Esophagus muscularis mucosa (tissue), 4 donors: ENCODE measurements around the gene ARHGAP15. TPM values are rescaled to one million over a fixed set of nuclear protein-coding genes. Genes with fewer than 3 reads are reported as not detected.

Source experiments
- DNase-seq: peaks from one replicate; pipeline ENCODE4 v3.0.0-alpha.2; 2017; ENCODE audit errors: extremely low spot score
- H3K27ac ChIP-seq, 4 donors: fragments of 200-600 bp; sonication (generic); replicated peaks in 1 of 4; 1 replicate in 3 of 4; 2 replicates in 1 of 4; pipeline ENCODE4 v1.5.1; 2016 to 2019; ENCODE audit warnings: mild to moderate bottlenecking in 1 of 4
- H3K27me3 ChIP-seq, 4 donors: fragments of 200-600 bp; sonication (generic); one replicate each; pipeline versions ENCODE4 v1.5.1 to v1.6.0; 2016 to 2019
- H3K36me3 ChIP-seq, 4 donors: fragments of 200-600 bp; sonication (generic); one replicate each; pipeline ENCODE4 v1.5.1; 2016 to 2019
- H3K4me1 ChIP-seq, 4 donors: fragments of 200-600 bp; sonication (generic); one replicate each; pipeline ENCODE4 v1.5.1; 2016 to 2019
- H3K4me3 ChIP-seq, 4 donors: fragments of 200-600 bp; sonication (generic); 1 replicate in 2 of 4; 2 replicates in 2 of 4; pipeline ENCODE4 v1.5.1; 2016 to 2019; ENCODE audit warnings: mild to moderate bottlenecking in 4 of 4, moderate library complexity in 1 of 4
- H3K9me3 ChIP-seq, 4 donors: fragments of 200-600 bp; sonication (generic); 1 replicate in 3 of 4; 2 replicates in 1 of 4; pipeline ENCODE4 v1.5.1; 2016 to 2019
- EP300 ChIP-seq: sonication (generic); formaldehyde crosslinking; IDR thresholded peaks from one replicate; pipeline ENCODE4 v1.6.1; 2017; ENCODE audit warnings: antibody characterized with exemption
- POLR2A ChIP-seq: fragments of 450-650 bp; IDR thresholded peaks from one replicate; pipeline ENCODE4 v1.6.1; 2017; ENCODE audit warnings: antibody characterized with exemption, moderate library complexity, mild to moderate bottlenecking, low read depth
- POLR2AphosphoS5 ChIP-seq, 2 donors: sonication (generic); formaldehyde crosslinking; IDR thresholded peaks; one replicate each; pipeline ENCODE4 v1.6.1; 2017; ENCODE audit warnings: antibody characterized with exemption in 2 of 2
- WGBS: methylation state at CpG from one replicate; pipeline ENCODE4 v1.1.5; 2018; 5-methylcytosine and 5-hydroxymethylcytosine counted together
- intact Hi-C: fragments of 100-400 bp; cut with DNase I; formaldehyde crosslinking; loops from one replicate; pipeline ENCODE4 v1.15.1; 2023
- total RNA-seq, 4 donors: library from RNA; depleted of rRNA; stranded (reverse); fragments of >200 nt; gene quantifications; one replicate each; pipeline versions ENCODE4 v1.1.0 to v1.2.1, GENCODE V29; 2016
- TF ChIP-seq, protein P1 (sequence below), 3 experiments: fragments of 200-600 bp in 2 of 3; fragments of 450-650 bp in 1 of 3; sonication (generic) in 2 of 3; IDR thresholded peaks; one replicate each; pipeline ENCODE4 v1.5.1; 2017 to 2019; ENCODE audit warnings: antibody characterized with exemption in 3 of 3, mild to moderate bottlenecking in 2 of 3, moderate library complexity in 1 of 3

The ARHGAP15 gene
- total RNA-seq, 4 donors from 2014 or later = 5.4 to 13.3 (median 7.1) TPM

DNA sequence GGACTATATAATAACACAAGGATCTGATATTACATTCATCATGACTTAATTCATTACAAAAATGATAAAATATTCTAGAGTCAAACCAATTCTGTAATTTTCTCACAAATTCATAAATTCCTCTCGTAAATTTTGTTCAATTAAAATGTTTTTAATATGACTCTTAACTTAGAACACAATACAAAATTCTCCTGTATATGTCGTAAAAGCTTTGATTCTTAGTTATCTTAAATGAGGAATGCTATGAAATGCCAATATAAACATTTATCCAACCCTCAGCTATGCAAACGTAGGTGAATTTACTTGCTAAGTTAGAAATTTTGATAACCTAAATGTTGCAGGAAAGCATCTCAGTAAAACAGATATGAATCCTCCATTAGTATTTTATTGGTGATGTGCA lies 28.9 kb downstream of the ARHGAP15 start:
- Histone ChIP-seq H3K27ac (no peak overlapping the region), H3K4me1 (peaks cover 0 to 6% (median 2%) of the 10 kb centered on the region in 4 donors), H3K9me3 (no peaks in the 10 kb centered on the region), H3K27me3 (peaks cover 0 to 8% (median 0%) of the 10 kb centered on the region in 4 donors), H3K36me3 (no peaks in the 10 kb centered on the region), H3K4me3 (no peak overlapping the region)
- no peak for TF ChIP-seq POLR2A
- no peak for TF ChIP-seq EP300
- TF ChIP-seq POLR2AphosphoS5 (IDR thresholded peaks at IDR 0.05) = no peak
- TF ChIP-seq, protein P1, sequence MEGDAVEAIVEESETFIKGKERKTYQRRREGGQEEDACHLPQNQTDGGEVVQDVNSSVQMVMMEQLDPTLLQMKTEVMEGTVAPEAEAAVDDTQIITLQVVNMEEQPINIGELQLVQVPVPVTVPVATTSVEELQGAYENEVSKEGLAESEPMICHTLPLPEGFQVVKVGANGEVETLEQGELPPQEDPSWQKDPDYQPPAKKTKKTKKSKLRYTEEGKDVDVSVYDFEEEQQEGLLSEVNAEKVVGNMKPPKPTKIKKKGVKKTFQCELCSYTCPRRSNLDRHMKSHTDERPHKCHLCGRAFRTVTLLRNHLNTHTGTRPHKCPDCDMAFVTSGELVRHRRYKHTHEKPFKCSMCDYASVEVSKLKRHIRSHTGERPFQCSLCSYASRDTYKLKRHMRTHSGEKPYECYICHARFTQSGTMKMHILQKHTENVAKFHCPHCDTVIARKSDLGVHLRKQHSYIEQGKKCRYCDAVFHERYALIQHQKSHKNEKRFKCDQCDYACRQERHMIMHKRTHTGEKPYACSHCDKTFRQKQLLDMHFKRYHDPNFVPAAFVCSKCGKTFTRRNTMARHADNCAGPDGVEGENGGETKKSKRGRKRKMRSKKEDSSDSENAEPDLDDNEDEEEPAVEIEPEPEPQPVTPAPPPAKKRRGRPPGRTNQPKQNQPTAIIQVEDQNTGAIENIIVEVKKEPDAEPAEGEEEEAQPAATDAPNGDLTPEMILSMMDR (IDR thresholded peaks at IDR 0.05) = no peak
- intact Hi-C loops = no loop called here
- WGBS = 69% methylated on average over 3 of the region's 3 CpGs
- no peak for DNase-seq

DNA sequence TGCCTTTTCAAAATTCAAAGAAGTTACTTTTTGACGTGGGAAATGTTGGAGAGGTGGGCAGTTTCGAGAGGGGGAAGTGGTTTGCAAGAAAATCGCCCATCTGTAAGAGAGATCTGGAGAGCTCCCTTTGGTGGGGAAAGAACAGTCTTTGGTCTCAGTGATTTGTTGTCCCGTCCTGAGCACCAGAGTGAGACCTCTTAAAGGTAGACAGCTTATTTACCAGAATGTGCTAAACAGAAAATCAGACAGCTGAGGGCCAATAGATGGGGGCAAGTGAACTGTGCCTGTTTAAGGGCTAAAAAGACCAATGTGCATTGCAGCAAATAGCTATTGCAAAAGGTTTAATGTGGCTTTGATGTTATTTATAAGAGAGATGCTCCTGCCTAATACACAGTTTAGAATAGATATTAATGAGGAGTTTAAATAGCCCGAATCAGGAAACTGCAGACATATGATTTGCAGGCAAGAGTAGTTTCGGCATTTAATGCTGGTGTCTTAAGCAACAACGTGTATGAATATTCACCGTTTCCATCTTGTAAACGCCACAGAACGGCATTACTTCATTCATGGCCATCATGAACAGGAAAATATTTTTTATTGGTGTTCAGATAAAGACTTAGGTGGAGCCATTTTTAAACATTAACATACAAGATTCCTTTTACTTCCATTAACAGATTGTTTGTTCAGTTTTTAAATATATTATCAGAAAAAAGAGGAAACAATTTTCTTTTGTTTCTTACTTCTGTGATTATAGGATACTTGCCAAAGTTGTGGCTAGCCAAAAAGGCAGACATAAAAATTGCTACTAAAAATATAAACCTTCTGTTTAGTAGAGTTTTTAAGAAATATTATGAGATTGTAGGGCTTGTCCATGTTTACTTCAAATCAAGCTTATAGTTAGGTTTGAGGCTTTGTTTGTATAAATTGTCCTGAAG lies 29.6 kb downstream of the ARHGAP15 start:
- Histone ChIP-seq H3K27me3 (peaks cover 0 to 8% (median 0%) of the 10 kb centered on the region in 4 donors), H3K4me3 (no peak overlapping the region), H3K4me1 (peaks cover 0 to 6% (median 2%) of the 10 kb centered on the region in 4 donors), H3K27ac (no peak overlapping the region), H3K9me3 (no peaks in the 10 kb centered on the region), H3K36me3 (no peaks in the 10 kb centered on the region)
- no peak for TF ChIP-seq POLR2AphosphoS5 (IDR thresholded peaks at IDR 0.05)
- TF ChIP-seq EP300 = no peak
- TF ChIP-seq POLR2A = no peak
- TF ChIP-seq, protein P1 (IDR thresholded peaks at IDR 0.05) = no peak
- intact Hi-C loops = no loop called here
- WGBS = 72% methylated on average over 10 of the region's 10 CpGs
- no peak for DNase-seq

DNA sequence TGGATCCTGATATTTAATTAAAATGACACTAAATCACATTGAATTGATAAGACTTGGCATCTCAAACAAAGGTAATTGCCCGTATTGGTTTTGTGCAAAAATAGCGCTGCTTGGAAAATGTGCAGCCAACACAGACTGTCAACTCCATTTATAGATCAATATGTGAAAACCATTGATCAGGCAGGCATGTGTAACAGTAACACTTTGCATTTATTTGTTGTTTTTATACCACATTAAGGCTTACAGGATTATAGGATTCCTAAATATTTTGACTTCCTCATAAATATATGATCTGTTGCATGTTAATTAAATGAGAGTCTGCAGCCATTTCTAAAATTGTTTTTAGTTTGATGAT lies 30.2 kb downstream of the ARHGAP15 start:
- Histone ChIP-seq H3K4me1 (peaks cover 0 to 6% (median 2%) of the 10 kb centered on the region in 4 donors), H3K27ac (no peak overlapping the region), H3K4me3 (no peak overlapping the region), H3K36me3 (no peaks in the 10 kb centered on the region), H3K27me3 (peaks cover 0 to 8% (median 0%) of the 10 kb centered on the region in 4 donors), H3K9me3 (no peaks in the 10 kb centered on the region)
- intact Hi-C loops = no loop called here
- TF ChIP-seq EP300 = no peak
- TF ChIP-seq, protein P1 (IDR thresholded peaks at IDR 0.05) = no peak
- TF ChIP-seq POLR2A = no peak
- TF ChIP-seq POLR2AphosphoS5 (IDR thresholded peaks at IDR 0.05) = no peak
- DNase-seq = no peak
- 77% methylated on average over 2 of the region's 2 CpGs for WGBS

DNA sequence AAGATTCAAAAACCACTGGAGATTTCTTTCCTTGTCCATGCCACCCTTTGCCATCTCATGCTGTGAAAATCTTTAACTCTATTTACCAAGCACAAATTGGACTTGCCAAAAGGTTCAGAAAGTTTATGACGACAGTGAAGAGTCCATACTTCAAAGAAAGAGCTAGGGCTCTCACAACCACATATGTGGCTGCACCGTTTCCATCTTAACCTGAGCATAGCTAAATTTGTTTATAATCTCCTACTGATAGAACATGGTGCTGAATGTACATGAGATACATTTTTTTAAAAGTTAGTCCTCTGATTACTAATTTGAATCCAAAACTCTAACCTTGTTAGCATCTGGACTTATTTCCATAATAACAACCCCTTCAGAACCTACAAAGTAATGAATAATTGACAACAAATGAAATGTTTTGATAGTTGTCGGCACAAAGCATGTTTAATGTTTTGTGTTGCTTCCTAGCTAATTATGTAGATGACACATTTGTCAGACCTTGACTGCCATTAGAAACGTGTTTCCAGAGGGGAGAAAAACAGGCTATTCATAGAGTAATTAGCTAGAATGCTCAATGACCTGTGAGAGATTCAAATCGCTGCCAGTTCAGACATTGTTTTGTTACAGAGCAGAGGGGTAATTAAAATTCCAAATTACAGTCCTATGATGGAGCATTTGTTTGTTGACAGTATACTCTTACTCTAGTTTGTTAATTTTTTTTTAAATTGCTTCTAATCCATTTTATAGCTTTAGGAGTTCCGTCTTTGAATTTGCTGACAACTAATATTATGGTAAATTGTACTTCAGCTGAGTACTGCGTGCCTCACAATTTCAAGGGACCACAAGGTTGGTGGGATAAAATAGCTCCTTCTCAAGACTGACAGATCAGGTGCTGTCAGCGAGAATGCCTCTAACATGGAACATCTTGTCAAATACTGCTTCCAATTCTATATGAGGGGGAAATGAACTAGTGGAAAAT lies 31.8 kb downstream of the ARHGAP15 start:
- Histone ChIP-seq H3K9me3 (no peaks in the 10 kb centered on the region), H3K27me3 (peaks cover 0 to 8% (median 0%) of the 10 kb centered on the region in 4 donors), H3K27ac (no peak overlapping the region), H3K36me3 (no peaks in the 10 kb centered on the region), H3K4me1 (peaks cover 0 to 6% (median 2%) of the 10 kb centered on the region in 4 donors), H3K4me3 (no peak overlapping the region)
- no peak for DNase-seq
- WGBS = 73% methylated on average over 8 of the region's 8 CpGs
- TF ChIP-seq POLR2A (no peak), EP300 (no peak), POLR2AphosphoS5 (IDR thresholded peaks at IDR 0.05) (no peak)
- TF ChIP-seq, protein P1 (IDR thresholded peaks at IDR 0.05) = no peak
- intact Hi-C loops = loop anchor here (10.0 kb wide), 1 partner anchor 94 kb away; no protein-coding TSS in a partner anchor
